Astrocyte of the cerebellum (primary cell): Measurements from ENCODE around the gene NTMT1.
A peak's percentile ranks its signal among the peaks of the same experiment; 100 is the strongest.

Experiments
- DNase-seq: peaks from one replicate; pipeline ENCODE4 v3.0.0-alpha.2; 2011; ENCODE audit warnings: low read depth
- H3K4me3 ChIP-seq: 2 replicates; pipeline ENCODE4 v1.5.1; 2011; ENCODE audit warnings: mild to moderate bottlenecking, low read depth, low read length, moderate library complexity
- CTCF ChIP-seq: IDR thresholded peaks from 2 replicates; pipeline ENCODE4 v1.5.1; 2012; ENCODE audit warnings: low read length, low read depth, moderate library complexity, mild to moderate bottlenecking; ENCODE audit errors: missing control alignments
- in situ Hi-C: cut with HindIII; loops from 2 replicates; pipeline ENCODE4 v1.10.0; 2017; ENCODE audit warnings: low sequenced_read_pairs

The NTMT1 gene

GRCh38 chr9:129609486-129610212, 16.3 kb upstream of the NTMT1 start:
- H3K4me3 ChIP-seq, result no peak overlapping the region
- in situ Hi-C loops, result no loop called here
- no peak for DNase-seq

GRCh38 chr9:129610213-129610472, 15.8 kb upstream of the NTMT1 start:
- in situ Hi-C loops, result no loop called here
- TF ChIP-seq CTCF, result no peak
- DNase-seq, result no peak
- H3K4me3 ChIP-seq, result peak overlapping the region; percentile 44

More at GRCh38 chr9:129609486-129610212, 16.3 kb upstream of the NTMT1 start:
- no peak for TF ChIP-seq CTCF

GRCh38 chr9:129610473-129611306, 15.3 kb upstream of the NTMT1 start:
- in situ Hi-C loops, result no loop called here
- peak overlapping the region; percentile 44 for H3K4me3 ChIP-seq
- peak; percentile 79 for TF ChIP-seq CTCF
- no peak for DNase-seq

- DNase-seq, result no peak
- in situ Hi-C loops, result no loop called here
- H3K4me3 ChIP-seq, result no peak overlapping the region
- no peak for TF ChIP-seq CTCF
Observed at GRCh38 chr9:129611307-129611800, 14.6 kb upstream of the NTMT1 start.

GRCh38 chr9:129612123-129612522, 13.8 kb upstream of the NTMT1 start:
- H3K4me3 ChIP-seq, result no peak overlapping the region
- DNase-seq, result no peak
- no peak for TF ChIP-seq CTCF
- in situ Hi-C loops, result no loop called here

GRCh38 chr9:129612815-129613519, 13.0 kb upstream of the NTMT1 start:
- in situ Hi-C loops, result no loop called here
- TF ChIP-seq CTCF, result no peak
- no peak for DNase-seq
- no peak overlapping the region for H3K4me3 ChIP-seq
